Neural cell (in vitro differentiated cells): ENCODE results near the gene FRS3. TPM values are rescaled to one million over a fixed set of nuclear protein-coding genes. Genes with fewer than 3 reads are reported as not detected.

Experiments
- H2AFZ ChIP-seq: fragments of 200-600, 300-800 bp; sonication (generic), shearing (Covaris generic); 2 replicates; pipeline ENCODE4 v1.6.0; 2014; ENCODE audit warnings: low read depth, mild to moderate bottlenecking, antibody characterized with exemption, low read length, moderate library complexity
- H3F3A ChIP-seq: fragments of 200-600 bp; shearing (Covaris generic); 2 replicates; pipeline ENCODE4 v1.6.1; 2016; ENCODE audit warnings: mild to moderate bottlenecking, moderate library complexity, mixed read lengths, antibody characterized with exemption, low read length; ENCODE audit not compliant: insufficient read depth, poor library complexity, severe bottlenecking
- H3K27ac ChIP-seq: fragments of 200-600, 300-800 bp; sonication (generic), shearing (Covaris generic); 2 replicates; pipeline ENCODE4 v1.5.1; 2014; ENCODE audit warnings: mild to moderate bottlenecking, low read length, moderate library complexity
- H3K27me3 ChIP-seq: fragments of 300-800, 200-600 bp; sonication (generic), shearing (Covaris generic); 2 replicates; pipeline ENCODE4 v1.6.0; 2014; ENCODE audit warnings: mild to moderate bottlenecking, low read depth, low read length, moderate library complexity; ENCODE audit not compliant: insufficient read depth
- H3K36me3 ChIP-seq: fragments of 300-800, 200-600 bp; sonication (generic), shearing (Covaris generic); 2 replicates; pipeline ENCODE4 v1.5.1; 2014; ENCODE audit warnings: mild to moderate bottlenecking, antibody characterized with exemption, low read length, moderate library complexity; ENCODE audit not compliant: insufficient read depth
- H3K4me2 ChIP-seq: fragments of 300-800, 200-600 bp; sonication (generic), shearing (Covaris generic); 2 replicates; pipeline ENCODE4 v1.6.0; 2014; ENCODE audit warnings: mild to moderate bottlenecking, low read length
- H3K4me3 ChIP-seq: fragments of 300-800, 200-600 bp; sonication (generic), shearing (Covaris generic); 2 replicates; pipeline ENCODE4 v1.5.1; 2014; ENCODE audit warnings: mild to moderate bottlenecking, low read length, moderate library complexity
- H3K79me2 ChIP-seq: fragments of 200-600 bp; shearing (Covaris generic); replicated peaks from 2 replicates; pipeline ENCODE4 v1.6.0; 2014; ENCODE audit warnings: mild to moderate bottlenecking, low read length, moderate library complexity; ENCODE audit not compliant: insufficient read depth
- H3K9ac ChIP-seq: fragments of 300-800, 200-600 bp; sonication (generic), shearing (Covaris generic); 2 replicates; pipeline ENCODE4 v1.6.1; 2016; ENCODE audit warnings: mild to moderate bottlenecking, low read length, mixed read lengths
- H3K9me2 ChIP-seq: fragments of 200-600 bp; shearing (Covaris generic); 2 replicates; pipeline ENCODE4 v1.6.1; 2016; ENCODE audit warnings: mild to moderate bottlenecking, low read length, mixed read lengths; ENCODE audit not compliant: insufficient read depth
- H3K9me3 ChIP-seq: fragments of 200-600, 300-800 bp; sonication (generic), shearing (Covaris generic); 2 replicates; pipeline ENCODE4 v1.6.1; 2016; ENCODE audit warnings: mild to moderate bottlenecking, mixed run types, low read length, moderate library complexity, mixed read lengths
- H4K20me1 ChIP-seq: fragments of 200-600 bp; shearing (Covaris generic); 2 replicates; pipeline ENCODE4 v1.6.1; 2016; ENCODE audit warnings: mild to moderate bottlenecking, mixed run types; ENCODE audit not compliant: insufficient read depth
- CTCF ChIP-seq: fragments of 450-650 bp; IDR thresholded peaks from 2 replicates; pipeline ENCODE4 v1.5.1; 2014; ENCODE audit warnings: antibody characterized with exemption, mild to moderate bottlenecking, moderate library complexity; ENCODE audit not compliant: poor library complexity, severe bottlenecking
- EP300 ChIP-seq: fragments of 450-650 bp; conservative IDR thresholded peaks from 2 replicates; pipeline ENCODE4 v1.6.1; 2014; ENCODE audit warnings: antibody characterized with exemption, mild to moderate bottlenecking, moderate library complexity; ENCODE audit not compliant: poor library complexity, severe bottlenecking
- EZH2 ChIP-seq: fragments of 200-600, 300-800 bp; shearing (Covaris generic), sonication (generic); IDR thresholded peaks from 2 replicates; pipeline ENCODE4 v1.6.1; 2014; ENCODE audit warnings: antibody characterized with exemption, low read length, borderline replicate concordance, mild to moderate bottlenecking; ENCODE audit not compliant: insufficient read depth, poor library complexity, severe bottlenecking
- MXI1 ChIP-seq: fragments of 450-650 bp; conservative IDR thresholded peaks from 2 replicates; pipeline ENCODE4 v1.6.1; 2014; ENCODE audit warnings: antibody characterized with exemption, mild to moderate bottlenecking; ENCODE audit not compliant: poor library complexity, severe bottlenecking
- POLR2AphosphoS5 ChIP-seq: IDR thresholded peaks from 2 replicates; pipeline ENCODE4 v1.6.1; 2012
- RAD21 ChIP-seq: fragments of 450-650 bp; conservative IDR thresholded peaks from 2 replicates; pipeline ENCODE4 v1.6.1; 2014; ENCODE audit warnings: antibody characterized with exemption, mild to moderate bottlenecking, moderate library complexity
- REST ChIP-seq: IDR thresholded peaks from 2 replicates; pipeline ENCODE4 v1.6.1; 2012; ENCODE audit warnings: borderline replicate concordance
- SMC3 ChIP-seq: fragments of 450-650 bp; conservative IDR thresholded peaks from 2 replicates; pipeline ENCODE4 v1.6.1; 2014; ENCODE audit warnings: antibody characterized with exemption, mild to moderate bottlenecking, moderate library complexity; ENCODE audit not compliant: poor library complexity
- TAF1 ChIP-seq: IDR thresholded peaks from 2 replicates; pipeline ENCODE4 v1.6.1; 2012; ENCODE audit warnings: low read depth
- polyA plus RNA-seq: library from polyadenylated mRNA; depleted of rRNA; stranded (reverse); fragments of >200 nt; gene quantifications from 2 replicates; pipeline ENCODE4 v1.2.3, GENCODE V29; 2014

The FRS3 gene
- polyA plus RNA-seq, 1 donor from 2014 or later = 15.7 TPM

GRCh38 chr6:41784581-41785171 lies 5.0 kb upstream of the FRS3 start:
- Histone ChIP-seq H3K4me3 (no peak overlapping the region), H3F3A (no peaks in the 10 kb centered on the region), H3K27ac (no peak overlapping the region), H3K27me3 (no peaks in the 10 kb centered on the region), H3K79me2 (peaks cover 3% of the 10 kb centered on the region), H3K36me3 (no peaks in the 10 kb centered on the region), H4K20me1 (no peaks in the 10 kb centered on the region), H3K9me2 (no peaks in the 10 kb centered on the region), H3K9ac (no peak overlapping the region), H2AFZ (no peak overlapping the region), H3K9me3 (no peaks in the 10 kb centered on the region), H3K4me2 (no peak overlapping the region)
- TF ChIP-seq SMC3 = no peak
- no peak for TF ChIP-seq EZH2
- TF ChIP-seq CTCF = no peak
- TF ChIP-seq MXI1 = no peak
- no peak for TF ChIP-seq POLR2AphosphoS5
- TF ChIP-seq REST = no peak
- no peak for TF ChIP-seq TAF1
- no peak for TF ChIP-seq EP300
- no peak for TF ChIP-seq RAD21

GRCh38 chr6:41783106-41783780 lies 3.5 kb upstream of the FRS3 start:
- H2AFZ ChIP-seq = no peak overlapping the region
- TF ChIP-seq MXI1 (no peak), SMC3 (no peak), EZH2 (no peak), TAF1 (no peak), POLR2AphosphoS5 (no peak), EP300 (no peak), CTCF (no peak), REST (no peak), RAD21 (no peak)
- no peaks in the 10 kb centered on the region for H3F3A ChIP-seq
- H3K4me3 ChIP-seq = no peak overlapping the region
- no peaks in the 10 kb centered on the region for H3K36me3 ChIP-seq
- no peak overlapping the region for H3K4me2 ChIP-seq
- no peaks in the 10 kb centered on the region for H4K20me1 ChIP-seq
- no peaks in the 10 kb centered on the region for H3K9me3 ChIP-seq
- H3K27me3 ChIP-seq = no peaks in the 10 kb centered on the region
- H3K27ac ChIP-seq = no peak overlapping the region
- H3K9ac ChIP-seq = no peak overlapping the region
- no peaks in the 10 kb centered on the region for H3K9me2 ChIP-seq
- peaks cover 3% of the 10 kb centered on the region for H3K79me2 ChIP-seq
